GM21619 (cell line): ENCODE results near the gene THSD7A.

Experiments used
- ATAC-seq: cut with Tn5 transposase; IDR thresholded peaks from one replicate; pipeline ENCODE4 v1.9.1; 2021; ENCODE audit not compliant: unreplicated experiment

THSD7A gene

GRCh38 chr7:11751807-11752389, 80.1 kb downstream of the THSD7A start:
- no peak for ATAC-seq

DNA sequence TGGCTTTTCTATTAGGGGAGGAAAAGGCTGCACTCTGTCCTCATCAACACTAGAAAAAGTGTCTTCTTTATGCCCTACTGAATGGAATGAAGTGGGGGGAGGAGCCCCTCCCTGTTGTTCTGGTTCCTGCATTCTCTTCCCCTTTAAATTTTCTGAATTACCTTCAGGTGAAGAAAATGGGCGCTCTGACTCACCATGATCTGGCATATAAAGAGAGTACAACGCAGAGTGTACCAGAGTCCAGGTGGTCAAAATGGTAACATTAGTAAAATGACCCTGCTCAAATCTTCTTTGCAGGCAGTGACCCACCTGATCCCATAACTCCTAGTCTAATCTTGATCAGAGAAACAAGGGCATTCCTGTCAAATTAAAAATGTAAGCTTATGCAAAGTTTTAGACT, 80.7 kb downstream of the THSD7A start:
- ATAC-seq, result no peak

GRCh38 chr7:11750191-11750590, 81.8 kb downstream of the THSD7A start:
- no peak for ATAC-seq

DNA sequence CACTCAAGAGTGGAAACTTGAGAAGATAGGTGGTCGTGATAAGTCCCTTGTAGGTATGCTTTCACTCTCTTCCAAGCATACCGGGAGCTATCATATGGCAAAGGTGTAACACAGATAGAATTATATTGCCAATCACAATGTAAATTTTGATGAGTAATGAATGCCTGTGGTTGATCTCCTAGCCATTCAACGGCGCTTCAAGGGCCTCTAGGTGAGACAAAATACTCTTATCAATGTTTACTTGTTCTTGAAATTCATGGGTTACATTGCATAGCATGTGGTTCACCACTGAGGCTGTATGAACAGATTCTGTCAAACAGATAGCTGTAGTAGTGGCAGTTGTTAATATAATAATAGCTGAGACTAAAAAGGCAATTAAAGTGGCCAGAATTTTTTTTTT, 82.4 kb downstream of the THSD7A start:
- ATAC-seq, result no peak

GRCh38 chr7:11748884-11749283, 83.1 kb downstream of the THSD7A start:
- no peak for ATAC-seq

- ATAC-seq, result no peak
These were observed 84.1 kb downstream of the THSD7A start for GRCh38 chr7:11747715-11748485.

- ATAC-seq, result no peak
These were observed 85.4 kb downstream of the THSD7A start for GRCh38 chr7:11746591-11746990.

DNA sequence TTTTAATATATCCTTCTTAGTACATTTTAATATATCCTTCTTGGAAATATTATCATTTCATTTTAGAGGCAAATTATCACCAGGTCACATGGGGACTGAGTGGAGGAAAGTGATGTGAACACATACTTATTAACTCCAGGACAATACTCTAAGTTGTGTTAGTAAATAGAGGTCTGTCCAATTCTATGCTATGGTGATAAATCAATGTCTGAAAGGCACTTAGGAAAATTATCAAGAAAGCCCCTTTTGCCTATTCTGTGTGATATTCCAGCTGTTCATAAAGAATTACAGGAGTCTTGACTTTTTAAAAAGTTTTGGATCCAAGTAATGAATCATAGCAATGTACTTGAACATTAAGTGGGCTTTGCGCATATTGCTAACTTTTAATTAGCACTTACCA, 88.5 kb downstream of the THSD7A start:
- ATAC-seq, result no peak

DNA sequence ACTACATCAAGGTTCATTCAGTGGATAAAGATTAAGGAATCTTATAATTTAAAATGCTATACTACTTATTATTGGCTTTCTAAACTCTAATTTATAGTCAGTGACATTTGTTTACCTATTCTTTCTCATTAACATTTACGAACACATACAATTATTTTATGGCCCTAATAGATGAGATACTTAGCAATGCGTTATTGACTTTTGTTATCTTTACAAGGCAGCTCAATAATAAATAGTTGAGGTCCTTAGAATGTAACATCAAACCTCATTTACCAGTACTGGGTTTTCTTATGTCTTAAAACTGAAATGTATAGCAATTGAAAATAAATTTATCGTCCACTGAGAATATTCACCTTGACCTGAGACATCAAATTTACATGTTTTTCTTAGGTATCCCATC, 89.0 kb downstream of the THSD7A start:
- ATAC-seq, result no peak

- ATAC-seq, result no peak
These were observed 89.5 kb downstream of the THSD7A start for GRCh38 chr7:11742496-11742895.

GRCh38 chr7:11737723-11738122, 94.3 kb downstream of the THSD7A start:
- no peak for ATAC-seq

DNA sequence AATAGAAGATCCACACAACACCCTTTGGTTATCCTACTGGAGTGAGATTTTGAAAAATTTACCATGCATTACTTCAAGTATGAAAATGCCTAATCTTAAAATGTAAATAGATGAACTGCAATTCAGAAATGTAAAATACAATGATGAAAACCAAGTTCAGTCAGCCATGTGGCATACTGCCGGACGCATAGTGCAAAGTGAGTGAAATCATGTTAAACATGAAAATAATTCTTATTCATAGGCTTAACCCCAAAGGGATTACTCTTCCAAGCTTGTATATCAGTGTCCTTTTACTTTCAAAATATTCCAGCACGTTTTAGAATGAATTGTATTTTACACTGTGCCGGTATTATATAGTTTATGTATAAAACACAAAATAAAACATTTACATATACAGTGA, 99.8 kb downstream of the THSD7A start:
- ATAC-seq, result no peak

GRCh38 chr7:11730725-11731124, 101.3 kb downstream of the THSD7A start:
- no peak for ATAC-seq

- no peak for ATAC-seq
These were observed 104.1 kb downstream of the THSD7A start for GRCh38 chr7:11727864-11728263.

DNA sequence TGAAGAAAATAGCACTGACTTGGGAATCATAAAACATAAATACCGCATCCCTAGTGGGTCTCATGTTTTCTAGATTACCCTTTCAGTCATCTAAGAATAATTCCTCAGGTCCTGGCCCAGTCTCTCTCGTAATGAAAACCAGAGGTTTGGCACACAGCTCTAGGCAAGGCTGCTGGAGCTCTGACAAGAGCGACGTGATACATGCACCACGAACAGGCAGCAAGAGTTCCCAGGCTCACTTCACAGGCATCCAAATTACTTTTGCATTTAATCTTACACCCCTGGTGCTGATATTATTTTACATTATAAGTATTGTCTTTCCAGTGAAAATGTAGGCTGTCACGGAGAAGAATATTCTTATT, 105.2 kb downstream of the THSD7A start:
- no peak for ATAC-seq

- no peak for ATAC-seq
These were observed 105.8 kb downstream of the THSD7A start for GRCh38 chr7:11726001-11726793.

DNA sequence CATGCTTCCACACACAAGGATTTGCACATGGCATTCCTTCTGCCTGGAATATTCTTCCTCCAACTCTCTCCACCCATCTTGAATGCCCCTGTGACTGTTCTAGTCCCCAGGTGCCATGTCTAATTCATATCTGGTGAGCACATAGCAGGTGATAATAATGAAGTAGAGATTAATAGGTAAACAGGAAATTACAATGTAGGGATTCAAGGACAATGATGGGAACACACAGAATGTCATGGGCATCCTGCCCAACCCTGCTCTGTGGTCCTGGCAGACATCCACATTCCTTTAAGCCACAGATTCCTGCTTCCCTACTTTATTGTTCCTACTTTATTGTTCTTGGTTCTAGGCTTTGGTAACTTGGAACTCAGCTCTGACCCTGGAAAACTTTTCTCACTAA, 115.8 kb downstream of the THSD7A start:
- ATAC-seq, result no peak

GRCh38 chr7:11714676-11715075, 117.3 kb downstream of the THSD7A start:
- no peak for ATAC-seq

DNA sequence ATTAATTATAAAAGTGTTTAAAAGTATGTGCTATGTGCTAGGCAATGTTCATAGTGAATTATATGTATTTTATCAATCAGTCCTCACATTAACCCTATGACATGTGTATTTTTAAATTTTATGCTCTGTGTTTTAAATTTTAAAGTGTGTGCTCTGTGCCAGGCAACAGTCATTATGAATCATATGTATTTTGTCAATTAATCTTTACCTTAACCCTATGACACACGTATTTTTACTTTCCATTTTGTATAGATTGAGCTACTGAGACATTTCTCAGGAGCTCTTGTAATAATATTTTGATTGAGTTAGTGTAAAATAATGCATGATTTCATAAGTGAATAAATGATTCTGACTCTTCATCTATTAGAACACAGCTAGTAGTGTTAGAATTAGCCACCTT, 117.8 kb downstream of the THSD7A start:
- ATAC-seq, result no peak

- no peak for ATAC-seq
These were observed 118.6 kb downstream of the THSD7A start for GRCh38 chr7:11713352-11713751.

DNA sequence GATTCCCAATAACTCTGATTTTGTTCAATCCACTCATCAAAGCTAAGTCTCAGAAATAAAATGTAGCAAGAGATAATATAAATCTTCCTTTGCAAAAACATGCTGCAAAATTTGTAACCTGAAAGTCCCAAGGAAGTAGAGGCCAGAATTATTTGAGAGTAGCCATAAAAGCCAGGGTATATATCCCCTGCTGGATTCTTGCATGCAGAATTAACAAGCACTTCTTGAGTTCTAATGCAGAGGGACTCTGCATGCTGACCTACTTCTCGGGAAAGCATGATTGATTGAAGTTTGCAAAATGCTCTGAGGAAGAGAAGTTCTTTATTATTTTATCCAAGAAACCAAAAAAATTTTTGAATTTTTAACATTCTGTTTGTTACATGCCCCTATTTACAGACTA, 121.6 kb downstream of the THSD7A start:
- no peak for ATAC-seq

GRCh38 chr7:11709196-11709595, 122.8 kb downstream of the THSD7A start:
- no peak for ATAC-seq
